Ishikawa (cell line): Measurements from ENCODE around the gene CDV3.

Experiments used
- CEBPB ChIP-seq: IDR thresholded peaks from 2 replicates; pipeline ENCODE4 v1.6.1; 2012
- CREB1 ChIP-seq: IDR thresholded peaks from 2 replicates; pipeline ENCODE4 v1.6.1; 2012; ENCODE audit warnings: low read depth
- EP300 ChIP-seq: IDR thresholded peaks from 2 replicates; pipeline ENCODE4 v1.6.1; 2012; ENCODE audit warnings: borderline replicate concordance
- MAX ChIP-seq: IDR thresholded peaks from 2 replicates; pipeline ENCODE4 v1.6.1; 2012
- NFIC ChIP-seq: IDR thresholded peaks from 2 replicates; pipeline ENCODE4 v1.6.1; 2012
- RAD21 ChIP-seq: IDR thresholded peaks from 2 replicates; pipeline ENCODE4 v1.6.1; 2012; ENCODE audit warnings: low read depth
- REST ChIP-seq: IDR thresholded peaks from 2 replicates; pipeline ENCODE4 v1.6.1; 2012; ENCODE audit warnings: low read depth, mild to moderate bottlenecking
- TAF1 ChIP-seq: IDR thresholded peaks from 2 replicates; pipeline ENCODE4 v1.6.1; 2012; ENCODE audit warnings: low read depth, mild to moderate bottlenecking
- TEAD4 ChIP-seq: IDR thresholded peaks from 2 replicates; pipeline ENCODE4 v1.6.1; 2012
- YY1 ChIP-seq: IDR thresholded peaks from 2 replicates; pipeline ENCODE4 v1.6.1; 2012; ENCODE audit warnings: low read depth

- no peak for TF ChIP-seq REST
- no peak for TF ChIP-seq RAD21
- TF ChIP-seq YY1 = no peak
- TF ChIP-seq TAF1 = no peak
- TF ChIP-seq TEAD4 = no peak
- TF ChIP-seq CEBPB = no peak
- TF ChIP-seq MAX = no peak
- TF ChIP-seq EP300 = no peak
- TF ChIP-seq CREB1 = no peak
- no peak for TF ChIP-seq NFIC
Observed at GRCh38 chr3:133598405-133598804, 24.9 kb downstream of the CDV3 start.
